MM.1S (cell line): ENCODE results near the gene ETV6.

ENCODE experiments used
- CTCF ChIP-seq: fragments of 300-600 bp; sonication (generic); IDR thresholded peaks from 2 replicates; pipeline ENCODE4 v1.5.1; 2016; ENCODE audit warnings: antibody characterized with exemption, low read length, mixed read lengths
- EZH2 ChIP-seq: fragments of 300-600 bp; sonication (generic); optimal IDR thresholded peaks from 2 replicates; pipeline ENCODE3; 2017; ENCODE audit warnings: low read depth, mild to moderate bottlenecking, antibody characterized with exemption, low read length, mixed read lengths
- EZH2phosphoT487 ChIP-seq: fragments of 300-600 bp; sonication (generic); IDR thresholded peaks from 2 replicates; pipeline ENCODE4 v1.6.1; 2018; ENCODE audit warnings: antibody characterized with exemption, low read length

DNA sequence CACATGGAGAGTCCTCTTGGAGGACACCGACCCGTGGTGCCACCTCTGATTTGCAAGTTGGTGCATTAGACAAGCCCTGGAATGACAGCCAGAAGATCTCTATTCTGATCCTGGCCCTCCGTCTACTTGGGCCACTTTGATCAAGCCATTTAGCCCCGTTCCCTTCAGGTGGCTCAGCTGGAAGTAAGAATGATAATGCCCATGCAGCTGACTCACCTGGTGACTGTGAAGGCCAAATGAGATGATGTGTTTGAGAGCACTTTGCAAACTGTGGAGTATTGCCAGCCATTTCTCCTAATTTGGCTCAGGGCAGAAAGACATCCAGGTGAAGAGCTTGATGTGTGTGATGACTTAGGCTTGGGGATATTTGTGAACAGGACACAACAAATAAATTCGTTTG is 165.9 kb downstream of the ETV6 start:
- TF ChIP-seq CTCF = no peak
- no peak for TF ChIP-seq EZH2phosphoT487
- no peak for TF ChIP-seq EZH2
